ENCODE results near the gene FANK1.
"Not testable (repeated sequence)": the region's sequence is repeated elsewhere in the genome, so short reads cannot be mapped to it uniquely, and the experiment has no call there.

Gene FANK1

GRCh38 chr10:125927265-125927664, 30.9 kb downstream of the FANK1 start:
- in situ Hi-C loops (cut with MboI; ENCODE audit: low sequenced_read_pairs), result not testable (repeated sequence)

DNA sequence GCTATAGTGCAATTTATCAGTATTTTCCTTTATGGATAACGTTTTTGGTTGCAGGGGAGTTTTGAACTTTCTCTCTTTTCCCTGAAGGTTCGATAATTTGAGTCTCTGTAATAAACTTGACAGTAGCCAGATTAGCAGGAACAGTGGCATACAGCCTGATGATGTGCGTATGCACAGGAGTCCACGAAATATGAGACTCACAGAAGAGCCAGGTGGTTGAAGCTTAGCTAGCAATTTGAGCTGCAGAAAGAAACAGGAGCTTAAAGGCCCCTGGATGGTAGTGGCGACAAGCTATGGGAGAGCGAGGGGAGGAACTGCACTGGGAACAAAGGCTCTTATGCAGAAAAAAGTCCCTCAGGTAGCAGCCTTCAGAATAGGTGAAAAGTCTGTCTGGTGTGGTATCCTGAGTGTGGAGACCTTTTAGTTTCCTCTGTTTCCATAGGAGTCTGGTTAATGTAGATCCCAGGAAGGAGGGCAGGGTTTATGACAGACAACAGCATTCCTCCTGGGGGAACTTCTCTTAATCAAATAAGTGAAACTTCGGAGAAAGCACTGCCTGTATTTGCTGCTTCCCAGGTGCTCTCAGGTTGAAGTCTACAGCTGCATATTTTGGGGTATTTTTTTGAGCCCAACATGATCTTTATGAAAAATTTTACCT, 32.7 kb downstream of the FANK1 start:
- in situ Hi-C loops (cut with MboI; ENCODE audit: low sequenced_read_pairs), result no loop called here

DNA sequence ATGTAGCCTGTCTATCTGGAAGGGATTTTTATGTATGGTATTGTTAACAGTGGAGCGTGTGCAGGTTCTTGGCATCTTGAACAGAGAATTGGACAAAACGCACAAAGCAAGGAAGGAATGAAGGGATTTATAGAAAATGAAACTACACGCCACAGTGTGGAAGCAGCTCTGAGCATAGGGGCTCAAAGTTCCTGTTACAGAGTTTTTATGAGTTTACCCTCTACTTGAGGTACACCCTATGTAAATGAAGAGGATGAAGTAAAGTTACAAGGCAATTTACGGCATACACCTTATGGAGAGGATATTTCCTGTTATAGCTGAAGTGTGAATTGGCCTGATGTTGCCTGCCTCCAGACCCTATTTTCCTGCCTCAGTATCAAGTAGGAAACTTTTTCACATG, 33.3 kb downstream of the FANK1 start:
- in situ Hi-C loops (cut with MboI; ENCODE audit: low sequenced_read_pairs), result no loop called here

DNA sequence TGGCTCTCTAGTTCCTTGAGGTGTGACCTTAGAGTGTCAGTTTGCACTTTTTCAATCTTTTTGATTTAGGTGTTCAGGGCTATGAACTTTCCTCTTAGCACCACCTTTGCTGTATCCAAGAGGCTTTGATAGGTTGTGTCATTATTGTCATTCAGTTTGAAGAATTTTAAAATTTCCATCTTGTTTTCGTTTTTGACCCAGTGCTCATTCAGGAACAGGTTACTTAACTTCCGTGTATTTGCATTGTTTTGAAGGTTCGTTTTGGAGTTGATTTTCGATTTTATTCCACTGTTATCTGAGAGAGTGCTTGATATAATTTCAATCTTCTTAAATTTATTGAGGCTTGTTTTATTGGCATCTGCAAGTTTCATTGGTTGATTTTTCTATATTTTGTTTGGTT, 37.3 kb downstream of the FANK1 start:
- in situ Hi-C loops (cut with MboI; ENCODE audit: low sequenced_read_pairs), result no loop called here

GRCh38 chr10:125936331-125936730, 40.0 kb downstream of the FANK1 start:
- in situ Hi-C loops (cut with MboI; ENCODE audit: low sequenced_read_pairs), result no loop called here

DNA sequence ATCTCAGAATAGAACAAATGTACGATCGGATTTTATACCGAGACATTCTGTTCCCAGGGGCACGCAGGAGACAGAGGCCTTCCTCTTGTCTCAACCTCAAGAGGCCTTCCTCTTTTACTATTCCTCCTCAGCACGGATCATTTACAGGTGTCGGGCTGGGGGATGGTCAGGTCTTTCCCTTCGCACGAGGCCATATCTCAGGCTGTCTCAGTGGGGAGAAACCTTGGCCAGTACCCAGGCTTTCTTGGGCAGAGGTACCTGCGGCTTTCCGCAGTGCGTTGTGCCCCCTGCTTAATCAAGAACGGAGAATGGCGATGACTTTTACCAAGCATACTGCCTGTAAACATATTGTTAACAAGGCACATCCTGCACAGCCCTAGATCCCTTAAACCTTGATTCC, 44.2 kb downstream of the FANK1 start:
- in situ Hi-C loops (cut with MboI; ENCODE audit: low sequenced_read_pairs), result no loop called here

DNA sequence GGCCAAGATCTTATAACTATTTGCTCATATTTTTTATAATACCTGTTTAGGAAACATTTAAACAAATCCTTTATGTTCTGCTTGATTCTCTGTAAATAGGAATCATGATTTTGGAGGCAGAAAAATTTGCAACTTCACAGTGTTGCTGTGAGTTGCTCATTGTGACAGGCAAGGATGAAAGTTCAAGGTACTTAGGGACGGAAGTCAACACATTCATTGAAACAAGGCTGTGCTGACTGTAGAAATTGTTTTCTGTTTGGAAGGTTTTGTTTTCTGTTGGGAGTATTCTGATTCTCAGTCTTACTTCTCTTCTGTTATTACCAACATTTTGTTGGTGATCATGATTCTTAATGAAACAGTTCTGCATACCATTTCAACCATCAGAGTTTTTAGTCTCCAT, 54.9 kb downstream of the FANK1 start:
- in situ Hi-C loops (cut with MboI; ENCODE audit: low sequenced_read_pairs), result no loop called here

DNA sequence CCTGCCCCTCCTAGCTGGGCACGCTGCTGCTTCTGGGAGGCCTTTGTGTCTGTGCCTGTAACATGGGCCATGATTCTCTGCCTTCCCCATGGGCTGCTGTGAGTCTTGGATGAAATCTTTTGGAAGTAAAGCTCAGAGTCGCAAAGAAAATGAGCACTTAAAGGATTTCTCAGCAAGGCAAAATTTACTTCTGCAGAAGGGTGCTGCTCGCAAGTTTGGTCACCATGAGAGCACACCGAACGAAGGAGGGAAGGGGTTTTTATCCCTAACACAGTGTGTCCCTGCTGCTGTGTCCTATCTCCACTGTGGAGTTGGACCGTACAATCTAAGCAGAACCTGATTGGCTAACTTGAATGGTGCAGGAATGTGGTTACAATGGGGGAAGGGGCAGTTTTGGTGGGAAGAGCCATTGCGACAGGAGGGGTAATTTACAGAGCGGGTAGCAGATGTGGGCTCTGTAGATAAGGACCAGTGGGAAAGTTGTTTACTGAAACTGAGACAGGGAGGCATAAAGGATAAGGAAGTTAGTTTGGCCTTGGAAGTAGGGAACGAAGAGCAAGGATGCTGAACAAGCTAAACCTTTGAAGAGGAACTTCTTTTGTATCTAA, 57.5 kb downstream of the FANK1 start:
- in situ Hi-C loops (cut with MboI; ENCODE audit: low sequenced_read_pairs), result no loop called here

- in situ Hi-C loops (cut with MboI; ENCODE audit: low sequenced_read_pairs), result no loop called here
Measured at GRCh38 chr10:125955766-125956165, 59.4 kb downstream of the FANK1 start.

DNA sequence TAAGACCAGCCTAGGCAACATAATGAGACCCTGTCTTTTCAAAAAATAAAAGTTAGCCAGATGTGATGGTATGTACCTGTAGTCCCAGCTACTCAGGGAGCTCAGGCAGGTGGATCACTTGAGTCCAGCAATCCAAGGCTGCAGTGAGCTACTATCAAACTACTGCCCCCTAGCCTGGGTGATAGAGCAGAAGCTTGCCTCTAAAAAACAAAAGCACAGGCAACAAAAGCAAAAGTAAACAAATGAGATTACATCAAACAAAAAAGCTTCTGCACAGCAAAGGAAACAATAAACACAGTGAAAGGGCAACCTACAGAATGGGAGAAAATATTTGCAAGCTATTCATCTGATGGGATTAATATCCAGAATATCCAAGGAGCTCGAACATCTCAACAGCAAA, 65.4 kb downstream of the FANK1 start:
- in situ Hi-C loops (cut with MboI; ENCODE audit: low sequenced_read_pairs), result no loop called here

- in situ Hi-C loops (cut with MboI; ENCODE audit: low sequenced_read_pairs), result no loop called here
Measured at GRCh38 chr10:125962200-125962599, 65.8 kb downstream of the FANK1 start.

GRCh38 chr10:125964558-125964957, 68.2 kb downstream of the FANK1 start:
- in situ Hi-C loops (cut with MboI; ENCODE audit: low sequenced_read_pairs), result no loop called here

DNA sequence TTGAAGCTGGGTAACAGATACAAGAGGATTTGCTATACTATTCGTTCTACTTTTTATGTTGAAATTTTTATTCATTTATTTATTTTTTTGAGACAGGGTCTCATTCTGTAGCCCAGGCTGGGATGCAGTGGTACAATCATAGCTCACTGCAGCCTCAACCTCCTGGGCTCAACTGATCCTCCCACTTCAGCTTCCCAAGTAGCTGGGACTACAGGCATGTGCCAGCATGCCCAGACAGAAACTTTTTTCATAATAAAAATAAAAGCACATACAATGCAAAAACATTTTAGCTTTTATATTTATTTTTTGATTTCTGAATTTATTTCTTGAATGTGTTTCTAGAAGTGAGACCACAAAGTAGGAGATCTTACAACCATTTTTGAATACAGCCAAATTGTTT, 71.2 kb downstream of the FANK1 start:
- in situ Hi-C loops (cut with MboI; ENCODE audit: low sequenced_read_pairs), result no loop called here

DNA sequence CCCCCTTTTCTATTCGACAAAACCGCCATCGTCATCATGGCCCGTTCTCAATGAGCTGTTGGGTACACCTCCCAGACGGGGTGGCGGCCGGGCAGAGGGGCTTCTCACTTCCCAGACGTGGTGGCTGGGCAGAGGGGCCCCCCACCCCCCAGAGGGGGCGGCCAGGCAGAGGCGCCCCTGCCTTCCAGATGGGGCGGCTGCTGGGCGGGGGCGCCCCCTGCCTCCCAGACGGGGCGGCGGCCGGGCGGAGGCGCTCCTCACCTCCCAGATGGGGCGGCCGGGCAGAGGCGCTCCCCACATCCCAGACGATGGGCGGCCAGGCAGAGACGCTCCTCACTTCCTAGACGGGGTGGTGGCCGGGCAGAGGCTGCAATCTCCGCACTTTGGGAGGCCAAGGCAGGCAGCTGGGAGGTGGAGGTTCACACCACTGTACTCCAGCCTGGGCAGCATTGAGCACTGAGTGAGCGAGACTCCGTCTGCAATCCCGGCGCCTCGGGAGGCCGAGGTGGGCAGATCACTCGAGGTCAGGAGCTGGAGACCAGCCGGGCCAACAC, 73.8 kb downstream of the FANK1 start:
- in situ Hi-C loops (cut with MboI; ENCODE audit: low sequenced_read_pairs), result loop anchor here (10.0 kb wide), 1 partner anchor 535 kb away; no protein-coding TSS in a partner anchor

- in situ Hi-C loops (cut with MboI; ENCODE audit: low sequenced_read_pairs), result loop anchor here (10.0 kb wide), 1 partner anchor 528 kb away; no protein-coding TSS in a partner anchor
Measured at GRCh38 chr10:125976960-125977605, 80.7 kb downstream of the FANK1 start.

GRCh38 chr10:125979976-125980375, 83.6 kb downstream of the FANK1 start:
- in situ Hi-C loops (cut with MboI; ENCODE audit: low sequenced_read_pairs), result loop anchor here (10.0 kb wide), 1 partner anchor 525 kb away; no protein-coding TSS in a partner anchor

DNA sequence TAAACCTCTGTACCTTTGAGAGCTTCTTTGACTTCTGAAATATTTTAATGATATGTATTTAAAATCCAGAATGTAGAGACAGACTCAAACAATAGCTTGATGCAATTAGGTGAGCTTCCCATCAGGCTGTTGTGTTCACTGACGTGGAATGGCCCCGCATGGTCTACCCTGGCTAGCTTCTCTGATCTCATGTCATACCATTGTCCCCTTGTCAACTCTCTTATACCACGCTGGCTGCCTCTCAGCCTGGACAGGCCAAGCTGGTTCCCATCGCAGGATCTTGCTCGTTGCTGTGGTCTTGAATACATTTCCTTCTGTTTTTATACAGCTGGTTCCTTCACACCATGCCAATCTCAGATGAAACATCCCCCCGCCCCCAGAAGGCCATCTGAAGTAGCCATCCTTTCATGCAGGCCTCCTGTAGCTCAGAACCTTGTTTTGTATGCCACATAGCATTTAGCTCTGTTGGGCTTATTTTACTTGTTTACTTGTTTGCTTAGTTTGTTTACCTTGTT, 84.2 kb downstream of the FANK1 start:
- in situ Hi-C loops (cut with MboI; ENCODE audit: low sequenced_read_pairs), result no loop called here

DNA sequence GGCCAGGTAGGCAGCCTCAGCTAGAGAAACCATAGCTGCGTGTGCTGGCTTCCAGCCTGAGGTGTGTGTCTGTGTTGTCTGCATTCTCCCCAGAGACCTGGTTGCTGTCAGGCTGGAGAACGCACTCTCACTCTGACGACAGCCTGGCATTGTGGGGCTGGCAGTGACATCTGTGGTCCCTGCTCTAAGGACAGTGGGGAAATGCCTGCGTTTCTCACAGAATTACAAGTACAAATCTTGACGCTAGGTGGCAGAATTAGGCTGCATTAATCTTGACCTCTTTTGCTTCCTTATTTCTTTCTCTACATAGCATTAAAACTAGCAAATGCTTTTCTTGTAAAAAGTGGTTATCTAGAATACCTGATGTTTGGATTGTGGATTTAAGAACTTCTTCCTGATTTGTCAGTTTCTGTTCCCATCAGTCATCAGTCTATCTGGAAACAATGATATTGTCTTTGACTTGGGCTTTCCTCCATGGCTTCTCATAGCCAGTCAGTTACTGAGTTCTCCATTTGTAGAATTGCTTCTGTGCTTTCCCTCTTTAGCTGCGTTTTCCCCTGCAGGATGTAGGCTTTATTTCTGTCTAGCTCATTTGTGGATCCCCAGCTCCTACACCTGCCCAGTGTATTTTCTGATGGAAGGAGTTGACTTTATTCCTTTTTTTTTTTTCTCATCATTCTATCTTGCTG, 86.0 kb downstream of the FANK1 start:
- in situ Hi-C loops (cut with MboI; ENCODE audit: low sequenced_read_pairs), result no loop called here

GRCh38 chr10:125983161-125983560, 86.8 kb downstream of the FANK1 start:
- in situ Hi-C loops (cut with MboI; ENCODE audit: low sequenced_read_pairs), result no loop called here

DNA sequence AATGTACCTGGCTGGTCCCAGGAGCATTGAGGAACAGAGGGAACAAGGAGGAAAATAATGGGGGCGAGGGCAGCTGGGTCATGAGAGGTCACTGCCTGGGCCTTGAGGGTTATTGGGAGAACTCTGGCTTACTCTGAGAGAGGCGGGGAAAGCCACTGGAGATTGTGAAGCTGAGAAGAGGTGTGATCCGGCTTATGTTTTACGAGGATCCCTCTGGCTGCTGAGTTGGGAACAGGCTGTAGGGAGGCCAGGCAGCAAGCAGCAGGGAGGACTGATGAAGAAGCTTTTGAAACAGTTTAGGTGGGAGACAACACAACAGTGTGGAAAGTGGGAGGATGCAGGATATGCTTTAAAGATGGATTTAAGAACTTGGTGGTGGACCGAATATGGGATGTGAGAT, 87.3 kb downstream of the FANK1 start:
- in situ Hi-C loops (cut with MboI; ENCODE audit: low sequenced_read_pairs), result no loop called here

- in situ Hi-C loops (cut with MboI; ENCODE audit: low sequenced_read_pairs), result no loop called here
Measured at GRCh38 chr10:125984346-125984745, 88.0 kb downstream of the FANK1 start.

Data from HL-60/S4 treated with phorbol 12-myristate 13-acetate at 8.2 ng/mL for 4 days and 3 days (cell line).